MV-4-11 (cell line): ENCODE results near the gene DLX1.
"Not testable (repeated sequence)": the region's sequence is repeated elsewhere in the genome, so short reads cannot be mapped to it uniquely, and the experiment has no call there.

Source experiments
- DNase-seq: peaks from one replicate; lab custom pipeline; 2025; lab: John Stamatoyannopoulos, UW

The DLX1 gene

DNA sequence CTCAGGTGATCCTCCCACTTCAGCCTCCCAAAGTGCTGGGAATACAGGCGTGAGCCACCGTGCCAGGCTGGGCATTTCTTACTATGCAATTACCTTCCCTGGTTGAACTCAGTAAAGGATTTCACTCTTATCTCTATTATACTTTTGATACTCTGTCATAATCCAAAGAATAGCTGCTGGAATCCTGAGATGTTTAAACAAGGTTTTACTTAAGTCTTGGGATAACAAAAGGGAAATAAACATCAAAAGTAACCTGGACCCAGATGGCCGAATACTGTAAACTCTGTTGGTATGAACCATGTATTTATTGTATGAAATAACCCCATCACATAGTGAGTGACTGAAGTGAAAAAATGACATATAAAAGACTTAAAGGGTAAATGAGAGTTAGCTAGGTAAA, 29.3 kb downstream of the DLX1 start:
- no peak for DNase-seq

DNA sequence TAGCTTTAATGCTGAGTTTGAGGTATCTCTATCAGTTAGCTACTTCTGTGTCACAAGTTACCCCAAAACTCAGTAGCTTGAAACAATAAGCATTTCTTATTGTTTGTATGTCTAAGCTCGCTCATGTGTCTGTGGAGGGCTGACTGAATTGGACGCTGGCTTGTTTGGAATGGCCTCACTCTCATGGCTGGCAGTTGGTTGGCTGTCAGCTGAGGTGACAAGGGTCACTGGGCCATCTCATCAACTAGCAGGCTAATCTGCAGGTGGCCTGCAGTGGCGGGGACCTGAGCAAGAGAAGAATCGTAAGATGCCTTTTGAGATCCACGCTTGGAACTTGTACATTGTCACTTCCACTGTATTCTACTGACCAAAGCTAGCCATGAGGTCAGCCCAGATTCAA, 30.8 kb downstream of the DLX1 start:
- DNase-seq: no peak

DNA sequence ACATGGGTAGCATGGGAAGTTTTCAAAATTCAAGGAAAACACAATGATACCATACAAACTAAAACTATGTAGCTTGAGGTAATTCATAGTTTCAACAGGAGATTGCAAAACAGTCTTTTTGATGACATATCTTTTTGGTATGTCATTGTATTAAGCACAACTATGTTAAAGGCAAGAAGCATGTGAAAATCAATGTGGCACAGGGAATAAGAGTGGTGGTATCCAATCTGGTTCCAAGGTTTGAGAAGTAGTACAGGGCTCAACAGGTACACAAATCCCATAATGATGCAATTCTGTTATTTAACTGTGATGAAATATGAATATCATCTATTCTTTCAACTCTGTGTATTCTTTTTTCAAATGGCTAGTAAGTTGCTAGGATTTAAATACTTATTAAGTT, 33.8 kb downstream of the DLX1 start:
- DNase-seq: peak; percentile 8

DNA sequence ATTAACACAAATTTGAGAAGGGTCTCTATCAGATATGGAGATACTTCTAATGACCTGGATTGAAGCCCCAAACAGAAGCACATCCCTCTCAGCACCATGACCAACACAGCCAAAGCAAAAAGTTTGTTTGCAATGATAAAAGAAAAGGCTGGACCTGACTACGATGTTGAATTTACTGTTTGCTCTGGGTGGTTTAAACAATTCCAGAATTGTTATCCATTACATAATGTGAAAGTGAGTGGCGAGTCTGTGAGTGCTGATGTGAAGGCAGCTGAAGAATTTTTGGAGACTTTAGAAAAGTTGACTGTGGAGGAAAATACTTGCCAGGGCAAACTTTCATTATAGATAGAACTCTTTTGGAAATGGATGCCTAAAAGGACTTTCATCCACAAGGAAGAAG, 34.8 kb downstream of the DLX1 start:
- DNase-seq: no peak

DNA sequence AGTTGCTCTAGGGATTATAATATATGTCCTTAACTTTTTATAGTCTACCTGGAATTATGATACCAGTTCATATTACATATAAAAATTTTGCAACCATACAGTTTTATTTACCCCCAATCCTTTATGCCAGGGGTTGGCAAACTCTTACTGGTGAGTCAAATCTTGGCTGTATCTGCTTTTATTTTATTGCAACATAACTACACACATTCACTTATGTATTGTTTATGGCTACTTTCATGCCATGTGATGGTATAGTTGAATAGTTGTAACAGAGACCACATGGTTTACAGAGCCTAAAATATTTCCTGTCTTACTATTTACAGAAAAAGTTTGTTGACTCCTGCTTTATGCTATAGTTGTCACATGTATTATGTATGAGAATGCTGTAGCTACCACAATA, 43.2 kb downstream of the DLX1 start:
- DNase-seq: no peak

DNA sequence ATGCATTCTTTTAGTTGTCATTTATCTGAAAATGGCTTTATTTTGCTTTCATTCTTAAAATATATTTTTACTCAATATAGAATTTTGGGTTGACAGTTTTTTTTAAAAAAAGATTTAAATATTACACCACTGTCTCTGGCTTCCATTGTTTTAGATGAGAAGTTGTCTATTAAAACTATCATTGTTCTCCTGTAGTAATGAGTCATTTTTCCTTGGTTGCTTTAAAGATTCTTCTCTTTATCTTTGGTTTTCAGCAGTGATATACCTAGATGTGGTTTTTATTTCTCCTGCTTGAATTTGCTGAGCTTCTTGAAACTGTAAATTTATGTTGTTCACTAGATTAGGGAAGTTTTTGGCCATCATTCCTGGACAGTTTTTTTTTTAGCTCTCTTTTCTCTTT, 44.1 kb downstream of the DLX1 start:
- DNase-seq: no peak

DNA sequence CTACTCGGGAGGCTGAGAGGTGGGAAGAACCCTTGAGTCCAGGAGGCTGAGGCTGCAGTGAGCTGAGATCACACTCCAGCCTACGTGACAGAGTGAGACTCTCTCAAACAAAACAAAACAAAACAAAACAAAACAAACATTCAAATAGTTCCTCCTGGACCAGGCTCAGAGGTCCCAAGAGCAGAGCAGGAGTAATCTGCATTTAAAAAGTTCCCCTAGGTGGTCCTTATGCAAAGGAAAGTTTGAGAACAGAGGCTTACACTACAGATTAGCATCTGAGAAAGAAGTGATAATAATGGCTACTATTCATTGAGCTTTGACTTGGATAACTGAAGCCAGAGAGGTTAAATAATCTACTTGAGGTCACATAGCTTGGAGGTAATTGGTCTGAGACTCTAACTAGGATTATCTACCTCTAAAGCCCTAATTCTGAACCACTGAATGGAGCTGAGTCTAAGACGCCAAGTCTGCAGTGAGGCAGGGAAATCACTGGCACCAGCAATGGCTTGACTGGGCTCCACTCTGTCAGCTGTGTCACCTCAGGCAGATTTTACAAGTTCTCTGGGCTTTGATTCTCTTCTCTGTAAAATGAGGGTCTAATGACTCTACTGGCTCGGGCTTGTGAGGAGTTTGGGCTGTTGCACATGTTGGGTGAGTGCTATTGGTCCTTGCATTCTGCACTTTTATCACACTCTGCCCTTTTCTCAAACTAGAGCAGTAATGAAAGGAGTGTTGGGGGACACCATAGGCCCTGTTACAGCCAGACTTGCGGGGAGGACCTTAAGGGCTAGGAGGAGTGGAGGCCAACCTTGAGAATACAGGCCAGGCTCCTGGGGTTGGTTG, 46.6 kb downstream of the DLX1 start:
- no peak for DNase-seq

DNA sequence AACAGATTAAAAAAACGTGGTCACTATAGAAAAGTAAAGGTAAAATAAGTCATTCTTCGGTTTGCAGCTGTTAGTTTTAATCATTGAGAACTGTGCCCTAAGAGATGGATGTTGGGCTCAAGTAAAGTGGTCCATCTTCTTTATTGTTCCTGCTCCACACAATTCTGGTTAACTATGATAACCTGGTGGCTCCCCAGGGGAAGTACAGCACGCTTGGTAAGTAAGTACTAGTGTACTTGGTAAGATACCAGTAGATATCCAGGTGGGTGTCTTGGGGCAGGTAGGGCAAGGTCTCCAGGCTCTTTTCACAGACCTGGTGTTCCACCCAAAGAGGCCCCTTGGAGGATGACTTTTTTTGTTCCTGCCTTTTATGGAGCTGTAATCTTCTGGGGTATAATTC, 49.0 kb downstream of the DLX1 start:
- DNase-seq: no peak

DNA sequence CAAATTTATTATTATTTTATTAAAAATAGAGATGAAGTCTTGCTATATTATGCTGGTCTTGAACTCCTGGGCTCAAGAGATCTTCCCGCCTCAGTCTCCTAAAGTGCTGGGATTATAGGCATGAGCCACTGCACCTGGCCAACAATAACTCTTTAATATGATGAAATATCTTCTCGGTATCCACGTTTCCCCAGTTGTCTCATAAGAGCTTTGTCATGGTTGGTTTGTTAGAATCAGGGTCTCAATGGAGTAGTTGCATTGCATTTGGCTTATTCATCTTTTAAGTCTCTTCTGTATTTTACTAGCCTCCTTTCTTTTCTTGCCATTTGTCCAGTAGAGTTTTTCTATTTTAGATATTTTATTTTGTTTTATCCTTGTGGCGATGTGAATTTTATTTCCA, 50.1 kb downstream of the DLX1 start:
- DNase-seq: no peak

DNA sequence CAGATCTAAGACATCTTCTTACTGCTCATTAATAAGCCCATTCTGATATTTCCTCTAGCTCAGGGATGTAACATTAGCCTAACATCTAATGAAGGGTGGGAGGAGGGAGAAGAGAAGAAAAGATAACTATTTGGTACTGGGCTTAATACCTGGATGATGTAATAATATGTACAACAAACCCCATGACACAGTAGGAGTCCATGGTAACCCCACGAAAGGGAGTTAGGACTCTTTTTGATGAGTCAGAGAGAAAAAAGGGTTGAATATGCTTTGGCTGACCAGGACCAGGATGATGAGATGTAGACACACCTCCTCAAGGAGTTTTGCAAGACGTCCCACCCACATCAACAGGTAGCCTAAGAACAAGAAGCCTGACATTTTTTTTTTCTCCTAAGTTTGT, 51.8 kb downstream of the DLX1 start:
- no peak for DNase-seq

DNA sequence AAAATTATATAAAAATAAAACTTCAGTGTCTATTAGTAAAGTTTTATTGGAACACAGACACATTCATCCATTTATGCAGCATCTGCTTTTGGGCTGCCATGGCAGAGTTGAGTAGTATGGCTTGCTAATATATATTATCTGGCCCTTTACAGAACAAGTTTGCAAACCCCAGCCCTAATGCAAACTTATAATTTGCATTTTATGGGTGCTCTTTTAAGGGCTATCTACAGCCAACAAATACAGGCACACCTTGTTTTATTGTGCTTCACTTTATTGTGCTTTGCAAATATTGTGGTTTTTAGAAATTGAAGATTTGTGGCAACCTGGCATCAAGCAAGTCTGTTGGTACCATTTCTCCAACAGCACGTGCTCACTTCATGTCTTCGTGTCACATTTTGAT, 52.6 kb downstream of the DLX1 start:
- DNase-seq: no peak

DNA sequence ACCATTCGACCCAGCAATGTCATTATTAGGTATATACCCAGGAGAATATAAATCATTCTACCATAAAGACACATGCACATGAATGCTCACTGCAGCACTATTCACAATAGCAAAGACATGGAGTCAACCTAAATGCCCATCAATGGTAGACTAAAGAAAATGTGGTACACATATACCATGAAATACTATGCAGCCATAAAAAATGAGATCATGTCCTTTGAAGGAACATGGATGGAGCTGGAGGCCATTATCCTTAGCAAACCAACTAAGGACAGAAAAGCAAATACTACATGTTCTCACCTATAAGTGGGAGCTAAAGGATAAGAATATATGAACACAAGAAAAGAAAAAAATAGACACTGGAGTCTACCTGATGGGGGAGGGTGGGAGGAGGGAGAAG, 53.4 kb downstream of the DLX1 start:
- DNase-seq: not testable (repeated sequence)
